Activated CD4-positive, CD25-positive, alpha-beta regulatory T cell treated with anti-CD3 and anti-CD28 coated beads, Interleukin-2, amount 50 U/mL, for 72 hours (primary cell): ENCODE measurements around the gene NCOR2.

Source experiments
- DNase-seq: peaks from one replicate; pipeline ENCODE4 v3.0.0; 2021

Gene NCOR2

GRCh38 chr12:124558313-124558712 is 9.1 kb downstream of the NCOR2 start:
- no peak for DNase-seq

GRCh38 chr12:124557518-124558223 is 9.7 kb downstream of the NCOR2 start:
- DNase-seq, result no peak

GRCh38 chr12:124556896-124557501 is 10.4 kb downstream of the NCOR2 start:
- no peak for DNase-seq

GRCh38 chr12:124556074-124556466 is 11.3 kb downstream of the NCOR2 start:
- DNase-seq, result no peak

- DNase-seq, result no peak
These were observed 12.0 kb downstream of the NCOR2 start for GRCh38 chr12:124555168-124556073.

- no peak for DNase-seq
These were observed 12.9 kb downstream of the NCOR2 start for GRCh38 chr12:124554429-124555029.

- no peak for DNase-seq
These were observed 13.5 kb downstream of the NCOR2 start for GRCh38 chr12:124553862-124554428.

GRCh38 chr12:124551268-124552144 is 15.9 kb downstream of the NCOR2 start:
- no peak for DNase-seq

- no peak for DNase-seq
These were observed 17.0 kb downstream of the NCOR2 start for GRCh38 chr12:124550123-124551089.

GRCh38 chr12:124549629-124550028 is 17.8 kb downstream of the NCOR2 start:
- no peak for DNase-seq

GRCh38 chr12:124548854-124549378 is 18.5 kb downstream of the NCOR2 start:
- no peak for DNase-seq

- no peak for DNase-seq
These were observed 19.8 kb downstream of the NCOR2 start for GRCh38 chr12:124547626-124548025.

GRCh38 chr12:124545508-124546418 is 21.6 kb downstream of the NCOR2 start:
- DNase-seq, result peak; percentile 74

- no peak for DNase-seq
These were observed 22.4 kb downstream of the NCOR2 start for GRCh38 chr12:124544983-124545382.

GRCh38 chr12:124544311-124544970 is 23.0 kb downstream of the NCOR2 start:
- DNase-seq, result no peak

GRCh38 chr12:124543590-124544310 is 23.7 kb downstream of the NCOR2 start:
- no peak for DNase-seq

GRCh38 chr12:124543052-124543589 is 24.3 kb downstream of the NCOR2 start:
- no peak for DNase-seq
